Esophagus (tissue), 2 donors: ENCODE data around the gene DIAPH1. TPM values are rescaled to one million over a fixed set of nuclear protein-coding genes. Genes with fewer than 3 reads are reported as not detected.
A peak's percentile ranks its signal among the peaks of the same experiment; 100 is the strongest.

Source experiments
- H3K27ac ChIP-seq, 2 donors: one replicate each; pipeline ENCODE4 v1.5.1; 2013; ENCODE audit warnings: low read depth in 2 of 2, mild to moderate bottlenecking in 2 of 2, inconsistent platforms in 1 of 2, low read length in 1 of 2, moderate library complexity in 1 of 2
- H3K27me3 ChIP-seq, 2 donors: one replicate each; pipeline ENCODE4 v1.6.1; 2013; ENCODE audit warnings: low read length in 2 of 2, control low read depth in 1 of 2, mild to moderate bottlenecking in 1 of 2; ENCODE audit not compliant: insufficient read depth in 2 of 2, control insufficient read depth in 1 of 2
- H3K36me3 ChIP-seq, 2 donors: one replicate each; pipeline ENCODE4 v1.6.1; 2013; ENCODE audit warnings: low read length in 1 of 2; ENCODE audit not compliant: control insufficient read depth in 2 of 2, insufficient read depth in 2 of 2
- H3K4me1 ChIP-seq, 2 donors: one replicate each; pipeline ENCODE4 v1.6.1; 2013; ENCODE audit warnings: low read length in 1 of 2; ENCODE audit not compliant: control insufficient read depth in 2 of 2, insufficient read depth in 2 of 2
- H3K4me3 ChIP-seq, 2 donors: one replicate each; pipeline ENCODE4 v1.5.1; 2013; ENCODE audit warnings: low read length in 2 of 2, mild to moderate bottlenecking in 2 of 2, low read depth in 1 of 2, moderate library complexity in 1 of 2
- H3K9me3 ChIP-seq, 2 donors: one replicate each; pipeline ENCODE4 v1.6.1; 2013; ENCODE audit warnings: mild to moderate bottlenecking in 2 of 2, low read depth in 1 of 2, low read length in 1 of 2, moderate library complexity in 1 of 2; ENCODE audit not compliant: control insufficient read depth in 2 of 2, insufficient read depth in 1 of 2
- WGBS, 2 donors: extraction: QIAGEN DNeasy Blood & Tissue Kit; methylation state at CpG; one replicate each; pipeline ENCODE4 v1.1.7; 2013; 5-methylcytosine and 5-hydroxymethylcytosine counted together
- polyA plus RNA-seq, 2 donors: library from polyadenylated mRNA; stranded (reverse); fragments of 200-250 nt; gene quantifications; one replicate each; pipeline ENCODE4 v1.2.3, GENCODE V29; 2013
- donor health status: healthy with polysubstance abuse.
- donor health status: Bipolar disorder and iron deficiency.

Gene DIAPH1
- polyA plus RNA-seq, 2 donors = 84.2 to 84.5 TPM

DNA sequence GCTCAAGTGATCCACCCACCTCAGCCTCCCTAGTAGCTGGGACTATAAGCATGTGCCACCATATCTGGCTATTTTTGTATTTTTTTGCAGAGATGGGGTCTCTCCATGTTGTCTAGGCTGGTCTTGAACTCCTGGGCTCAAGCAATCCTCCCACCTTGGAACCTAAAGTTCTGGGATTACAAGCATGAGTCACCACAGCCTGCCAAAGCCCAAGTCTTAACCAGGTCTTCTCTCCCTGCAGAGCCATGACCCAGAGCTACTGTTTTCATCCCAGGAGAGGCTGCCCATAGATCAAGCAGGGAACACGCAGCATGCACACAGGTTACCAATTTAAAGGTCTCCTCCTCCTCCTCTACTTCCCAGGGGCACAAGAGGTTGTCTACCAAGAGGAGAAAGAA lies 100.2 kb downstream of the DIAPH1 start:
- WGBS, 2 donors = 78 to 87% methylated on average over 1 of the region's 1 CpG
- H3K27ac ChIP-seq = peak overlapping the region in 1 of 2 donors; percentile 81

DNA sequence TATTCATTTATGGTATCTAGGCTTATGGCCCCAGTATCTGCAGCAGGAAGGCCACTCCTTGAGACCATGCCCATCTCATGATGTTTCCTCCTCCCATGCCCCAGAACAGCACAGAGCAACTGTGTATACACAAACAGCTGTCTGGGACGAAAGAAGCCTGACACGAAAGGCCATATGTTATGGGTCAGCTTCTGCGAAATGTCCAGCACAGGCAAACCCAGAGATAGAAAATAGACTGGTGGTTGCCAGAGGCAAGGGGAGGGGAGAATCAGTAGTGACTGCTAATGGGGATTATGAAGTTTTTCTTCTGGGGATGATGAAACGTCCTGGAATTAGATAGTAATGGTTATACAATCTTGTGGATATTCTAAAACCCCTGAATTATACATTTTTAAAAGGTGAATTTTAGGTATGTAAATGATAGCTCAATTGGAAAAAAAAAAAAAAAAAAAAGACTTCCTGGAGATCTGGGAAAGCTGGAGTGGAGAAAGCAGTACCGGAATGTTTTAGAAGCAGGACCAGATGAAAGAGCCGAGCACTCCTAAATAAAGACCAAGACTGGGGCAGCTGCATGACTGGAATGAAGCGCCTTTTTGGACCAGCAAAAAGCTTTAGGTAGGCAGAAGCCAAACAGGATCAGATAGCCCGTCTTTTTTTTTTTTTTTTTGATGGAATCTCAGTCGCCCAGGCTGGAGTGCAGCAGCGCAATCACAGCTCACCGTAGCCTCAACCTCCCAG lies 100.8 kb downstream of the DIAPH1 start:
- peaks cover 7 to 19% of the 10 kb centered on the region in 2 donors for H3K36me3 ChIP-seq
- H3K9me3 ChIP-seq = no peaks in the 10 kb centered on the region
- 82% methylated on average over 11 of the region's 11 CpGs for WGBS, 2 donors
- no peak overlapping the region for H3K4me3 ChIP-seq
- H3K4me1 ChIP-seq = peaks cover 17% of the 10 kb centered on the region in 2 donors
- no peaks in the 10 kb centered on the region for H3K27me3 ChIP-seq
- H3K27ac ChIP-seq = peak overlapping the region in 1 of 2 donors; percentile 81

More for the DNA sequence above, 100.2 kb downstream of the DIAPH1 start:
- no peaks in the 10 kb centered on the region for H3K9me3 ChIP-seq
- peaks cover 14% of the 10 kb centered on the region in 2 donors for H3K4me1 ChIP-seq
- H3K4me3 ChIP-seq = no peak overlapping the region
- peaks cover 7 to 19% of the 10 kb centered on the region in 2 donors for H3K36me3 ChIP-seq
- H3K27me3 ChIP-seq = no peaks in the 10 kb centered on the region

- WGBS, 2 donors = 88 to 92% methylated on average over 8 of the region's 8 CpGs
These were observed 101.5 kb downstream of the DIAPH1 start for GRCh38 chr5:141517312-141517711.

DNA sequence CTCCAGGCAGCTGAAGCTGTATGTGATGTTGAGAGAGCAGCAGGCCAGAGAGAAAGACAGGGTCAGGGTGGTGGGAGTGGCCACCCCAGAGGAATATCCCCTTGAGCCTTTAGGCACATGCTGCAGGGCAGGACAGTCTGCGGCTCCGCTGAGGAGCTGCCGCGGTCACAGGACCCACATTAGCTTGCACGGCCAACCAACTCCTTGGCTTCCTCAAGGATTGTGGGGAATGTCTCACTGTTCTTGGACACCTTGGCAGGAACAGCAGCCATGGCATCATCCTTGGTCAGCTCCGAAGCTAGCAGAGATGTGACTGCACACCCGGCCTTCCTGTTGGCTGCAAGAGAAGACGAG lies 102.2 kb downstream of the DIAPH1 start:
- H3K4me3 ChIP-seq = no peak overlapping the region
- WGBS, 2 donors = 85 to 87% methylated on average over 8 of the region's 8 CpGs
- H3K27me3 ChIP-seq = no peaks in the 10 kb centered on the region
- H3K27ac ChIP-seq = peak overlapping the region in 1 of 2 donors; percentile 40
- H3K36me3 ChIP-seq = peaks cover 7 to 19% of the 10 kb centered on the region in 2 donors
- H3K9me3 ChIP-seq = no peaks in the 10 kb centered on the region
- peaks cover 17% of the 10 kb centered on the region in 2 donors for H3K4me1 ChIP-seq

More at GRCh38 chr5:141517312-141517711, 101.5 kb downstream of the DIAPH1 start:
- Histone ChIP-seq H3K4me3 (no peak overlapping the region), H3K27ac (no peak overlapping the region), H3K36me3 (peaks cover 7 to 17% of the 10 kb centered on the region in 2 donors), H3K27me3 (no peaks in the 10 kb centered on the region), H3K9me3 (no peaks in the 10 kb centered on the region), H3K4me1 (peaks cover 17% of the 10 kb centered on the region in 2 donors)

- 85 to 90% methylated on average over 4 of the region's 4 CpGs for WGBS, 2 donors
- H3K4me3 ChIP-seq = no peak overlapping the region
- no peaks in the 10 kb centered on the region for H3K27me3 ChIP-seq
- peaks cover 17% of the 10 kb centered on the region in 2 donors for H3K4me1 ChIP-seq
- H3K9me3 ChIP-seq = no peaks in the 10 kb centered on the region
- H3K27ac ChIP-seq = peak overlapping the region in 1 of 2 donors; percentile 40
- peaks cover 7 to 24% of the 10 kb centered on the region in 2 donors for H3K36me3 ChIP-seq
These were observed 102.7 kb downstream of the DIAPH1 start for GRCh38 chr5:141515946-141516671.

GRCh38 chr5:141515141-141515540 lies 103.7 kb downstream of the DIAPH1 start:
- peaks cover 17% of the 10 kb centered on the region in 2 donors for H3K4me1 ChIP-seq
- H3K27ac ChIP-seq = peak overlapping the region; percentile 93 to 97
- H3K27me3 ChIP-seq = no peaks in the 10 kb centered on the region
- H3K36me3 ChIP-seq = peaks cover 9 to 27% of the 10 kb centered on the region in 2 donors
- no peaks in the 10 kb centered on the region for H3K9me3 ChIP-seq
- H3K4me3 ChIP-seq = no peak overlapping the region
- 79 to 88% methylated on average over 3 of the region's 3 CpGs for WGBS, 2 donors

- H3K27me3 ChIP-seq = no peaks in the 10 kb centered on the region
- peaks cover 9 to 30% of the 10 kb centered on the region in 2 donors for H3K36me3 ChIP-seq
- no peak overlapping the region for H3K4me3 ChIP-seq
- H3K4me1 ChIP-seq = peaks cover 17% of the 10 kb centered on the region in 2 donors
- no peaks in the 10 kb centered on the region for H3K9me3 ChIP-seq
- H3K27ac ChIP-seq = peak overlapping the region; percentile 93 to 97
- WGBS, 2 donors = 30 to 44% methylated on average over 6 of the region's 6 CpGs
These were observed 104.3 kb downstream of the DIAPH1 start for GRCh38 chr5:141514330-141515133.

DNA sequence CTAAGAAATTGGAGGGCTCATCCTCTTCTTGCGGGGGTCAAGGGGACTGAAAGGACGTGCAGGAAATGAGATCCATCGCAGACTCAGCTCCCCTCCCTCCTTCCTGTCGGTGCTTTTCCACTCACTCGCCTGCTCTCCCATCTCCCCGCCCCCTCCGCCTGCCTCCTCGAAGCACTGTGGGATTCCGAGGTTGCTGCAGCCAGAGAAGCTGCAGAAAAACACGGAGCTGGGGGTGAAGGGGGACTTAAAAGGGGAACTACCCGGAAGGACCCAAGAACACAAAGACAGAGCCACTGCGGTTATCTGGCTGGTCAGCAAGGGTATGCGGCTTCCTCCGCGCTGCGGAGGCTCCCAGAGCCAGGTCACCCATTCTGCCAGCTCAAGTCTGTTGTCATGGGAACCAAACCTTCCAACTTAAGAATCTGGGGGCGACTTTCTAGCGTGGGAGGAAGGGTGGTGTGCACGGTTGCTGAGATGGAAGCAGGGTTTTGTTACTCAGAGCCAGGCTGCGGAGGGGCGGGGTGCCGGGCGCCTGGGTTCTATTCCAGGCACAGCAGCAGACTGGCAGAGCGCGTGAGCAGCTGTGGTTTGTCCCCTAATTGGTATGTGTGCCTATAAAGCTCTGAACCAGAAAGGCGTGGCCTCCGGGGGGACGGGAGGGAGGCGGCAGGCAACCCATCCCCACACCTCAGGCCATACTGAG lies 105.0 kb downstream of the DIAPH1 start:
- H3K4me3 ChIP-seq = peak overlapping the region; percentile 42 to 58
- H3K36me3 ChIP-seq = peaks cover 9 to 31% of the 10 kb centered on the region in 2 donors
- no peaks in the 10 kb centered on the region for H3K9me3 ChIP-seq
- H3K27ac ChIP-seq = peak overlapping the region; percentile 93 to 97
- WGBS, 2 donors = 4 to 19% methylated on average over 27 to 29 of the region's 29 CpGs
- H3K27me3 ChIP-seq = no peaks in the 10 kb centered on the region
- peaks cover 16 to 17% of the 10 kb centered on the region in 2 donors for H3K4me1 ChIP-seq
